Fibroblast of skin of right quadriceps (primary cell): ENCODE measurements around the gene IKBKG.
"Not testable (repeated sequence)": the region's sequence is repeated elsewhere in the genome, so short reads cannot be mapped to it uniquely, and the experiment has no call there.

Experiments
- DNase-seq: peaks from one replicate; pipeline ENCODE4 v3.0.0-alpha.2; 2013

Gene IKBKG, protein sequence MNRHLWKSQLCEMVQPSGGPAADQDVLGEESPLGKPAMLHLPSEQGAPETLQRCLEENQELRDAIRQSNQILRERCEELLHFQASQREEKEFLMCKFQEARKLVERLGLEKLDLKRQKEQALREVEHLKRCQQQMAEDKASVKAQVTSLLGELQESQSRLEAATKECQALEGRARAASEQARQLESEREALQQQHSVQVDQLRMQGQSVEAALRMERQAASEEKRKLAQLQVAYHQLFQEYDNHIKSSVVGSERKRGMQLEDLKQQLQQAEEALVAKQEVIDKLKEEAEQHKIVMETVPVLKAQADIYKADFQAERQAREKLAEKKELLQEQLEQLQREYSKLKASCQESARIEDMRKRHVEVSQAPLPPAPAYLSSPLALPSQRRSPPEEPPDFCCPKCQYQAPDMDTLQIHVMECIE

GRCh38 chrX:154547245-154548027 lies at the start of gene IKBKG:
IKBKG (plus strand) TSS chrX:154547620; CDS start chrX:154552003, 4,383 bp downstream.
- peak; percentile 91 for DNase-seq

DNA sequence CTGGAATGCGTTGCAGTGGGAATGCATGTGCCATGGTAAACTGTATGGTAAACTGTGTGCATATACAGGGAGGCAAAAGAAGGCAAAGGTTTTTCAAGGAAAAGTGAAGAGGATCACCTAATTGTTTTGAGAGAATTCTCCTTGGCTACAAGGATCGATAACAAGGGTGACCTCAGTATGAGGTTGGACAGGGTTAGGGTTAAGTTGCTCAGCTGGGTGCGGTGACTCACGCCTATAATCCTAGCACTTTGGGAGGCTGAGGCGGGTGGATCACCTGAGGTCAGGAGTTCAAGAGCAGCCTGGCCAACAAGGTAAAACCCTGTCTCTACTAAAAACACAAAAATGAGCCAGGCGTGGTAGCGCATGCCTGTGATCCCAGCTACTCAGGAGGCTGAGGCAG lies 46.0 kb upstream of the IKBKG start:
- not testable (repeated sequence) for DNase-seq

GRCh38 chrX:154502098-154502497 lies 45.3 kb upstream of the IKBKG start:
- no peak for DNase-seq

GRCh38 chrX:154502989-154503388 lies 44.4 kb upstream of the IKBKG start:
- DNase-seq = no peak

DNA sequence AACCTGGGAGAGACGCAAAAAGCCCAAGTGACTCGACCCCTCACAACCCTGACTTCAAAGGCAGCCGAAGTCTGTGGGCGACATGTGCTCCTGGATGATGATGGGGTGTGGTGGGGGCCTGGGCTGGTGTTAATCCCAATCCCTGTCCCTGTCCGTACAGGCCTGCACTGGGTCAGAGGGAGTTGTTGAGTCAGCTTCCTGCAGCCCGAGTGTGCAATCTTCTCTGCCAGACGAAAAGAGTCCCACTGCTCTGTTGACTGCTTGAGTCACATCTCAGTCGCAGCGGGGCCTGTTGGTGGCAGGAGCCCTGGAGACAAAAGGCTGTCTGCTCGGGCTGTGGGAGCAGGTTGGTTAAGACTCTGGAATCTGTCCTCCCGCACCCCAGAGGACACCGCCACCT lies 41.7 kb upstream of the IKBKG start:
- DNase-seq = peak; percentile 44

GRCh38 chrX:154506483-154507332 lies 40.7 kb upstream of the IKBKG start:
- DNase-seq = no peak

DNA sequence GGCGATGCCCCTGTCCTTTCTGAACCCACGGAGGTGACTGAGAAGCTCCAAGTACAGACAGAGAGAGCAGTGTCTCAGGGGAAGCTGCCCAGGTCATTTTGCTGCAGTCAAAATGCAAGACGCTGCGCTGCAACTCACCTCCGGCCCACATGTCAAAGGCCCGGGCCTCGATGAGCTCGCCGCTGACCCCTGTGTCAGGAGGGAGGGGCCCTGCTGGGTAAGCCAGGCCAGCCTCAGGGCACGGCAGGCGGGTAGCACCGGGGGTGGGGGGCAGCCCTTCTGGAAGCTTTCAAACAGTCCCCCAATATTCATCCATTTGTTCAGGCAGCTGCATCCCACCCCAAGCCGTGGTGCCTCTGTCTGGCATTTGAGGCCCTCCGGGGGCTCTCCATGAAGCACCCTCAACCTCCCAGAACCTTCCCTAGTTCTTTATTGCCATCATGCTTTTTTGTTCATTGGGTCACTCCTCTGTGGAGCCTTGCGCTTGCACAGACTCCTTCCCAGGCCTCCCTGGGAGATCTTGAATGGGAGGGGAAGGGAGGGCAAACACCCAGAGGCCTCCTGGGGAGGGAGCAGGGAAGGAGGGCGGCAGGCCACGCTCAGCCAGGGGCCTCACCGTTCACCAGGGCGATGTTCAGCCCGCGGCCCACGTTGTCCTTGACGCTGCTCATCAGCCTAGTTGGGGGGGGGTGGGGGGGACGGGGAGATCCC lies 39.6 kb upstream of the IKBKG start:
- no peak for DNase-seq

DNA sequence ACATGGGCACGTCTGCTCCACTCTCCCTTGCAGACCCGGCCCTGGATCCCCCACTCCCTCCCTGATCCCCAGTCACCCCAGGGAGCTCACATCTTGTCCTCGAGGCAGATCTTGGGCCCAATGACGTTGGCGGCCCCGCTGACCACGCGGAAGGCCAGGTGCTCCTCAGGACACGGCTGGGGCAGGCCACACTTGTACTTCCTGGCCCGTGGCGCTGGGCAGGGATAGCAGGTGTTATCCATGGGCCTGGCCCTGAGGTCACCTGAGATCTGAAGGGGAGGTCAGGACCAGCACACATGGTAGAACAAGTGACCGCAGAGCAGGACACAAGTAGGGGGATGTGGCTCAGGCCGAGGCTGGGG lies 39.1 kb upstream of the IKBKG start:
- DNase-seq = no peak

DNA sequence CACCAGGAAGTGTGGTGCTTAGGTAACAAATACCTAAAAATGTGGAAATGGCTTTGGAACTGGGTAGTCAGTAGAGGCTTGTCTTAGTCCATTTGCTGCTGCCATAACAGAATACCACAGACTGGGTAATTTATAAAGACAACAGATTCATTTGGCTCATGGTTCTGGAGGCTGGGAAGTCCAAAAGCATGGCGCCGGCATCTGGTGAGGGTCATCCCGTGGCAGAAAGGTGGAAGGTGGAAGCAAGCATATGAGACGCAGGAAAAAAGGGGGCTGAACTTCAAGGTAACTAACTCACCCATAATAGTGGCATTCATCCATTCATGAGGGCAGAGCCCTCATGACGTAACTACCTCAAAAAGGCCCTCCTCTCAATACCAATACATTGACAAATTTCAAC lies 38.0 kb upstream of the IKBKG start:
- no peak for DNase-seq

DNA sequence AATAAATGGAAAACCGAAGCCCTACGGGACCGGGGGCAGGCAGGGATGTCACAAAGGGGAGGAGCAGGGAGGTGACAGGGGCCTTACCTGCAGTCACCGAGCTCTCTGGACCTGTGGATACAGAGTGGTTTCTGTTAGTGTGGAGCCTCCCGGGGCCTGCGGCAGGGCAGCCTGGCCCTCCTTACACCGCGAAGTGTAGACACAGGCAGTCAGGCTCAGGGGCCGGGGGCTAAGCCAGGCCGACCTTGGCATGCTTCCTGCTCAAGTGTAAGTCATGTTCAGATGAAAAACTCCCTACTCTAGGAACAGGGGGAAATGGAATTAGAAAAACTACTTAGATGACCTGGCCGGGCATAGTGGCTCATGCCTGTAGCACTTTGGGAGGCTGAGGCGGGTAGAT lies 35.7 kb upstream of the IKBKG start:
- DNase-seq = no peak

DNA sequence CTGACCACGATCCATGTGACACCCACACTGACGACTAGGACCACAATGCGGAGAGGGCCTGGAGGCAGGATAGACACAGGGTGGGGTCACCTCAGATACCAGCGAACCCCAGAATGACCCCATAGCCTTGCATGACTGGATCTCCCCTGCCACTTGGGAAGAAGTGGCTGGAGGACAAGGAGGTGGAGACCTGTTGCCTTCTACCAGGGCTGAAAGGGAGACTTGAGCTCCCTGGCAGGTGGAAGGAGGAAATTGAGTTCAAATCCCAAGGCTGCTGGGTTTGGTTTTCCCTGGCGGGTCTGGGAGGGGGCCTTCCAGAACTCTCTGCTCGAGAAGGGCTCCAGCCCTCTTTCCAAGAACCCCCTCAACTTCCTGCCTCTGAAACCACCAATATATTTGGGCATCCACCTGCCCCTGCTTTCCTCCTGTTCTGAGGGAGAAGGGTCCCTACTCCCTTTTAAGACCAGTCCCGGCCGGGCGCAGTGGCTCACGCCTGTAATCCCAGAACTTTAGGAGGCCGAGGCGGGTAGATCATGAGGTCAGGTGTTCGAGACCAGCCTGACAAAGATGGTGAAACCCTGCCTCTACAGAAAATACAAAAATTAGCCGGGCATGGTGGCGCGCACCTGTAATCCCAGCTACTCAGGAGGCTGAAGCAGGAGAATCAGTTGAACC lies 34.4 kb upstream of the IKBKG start:
- DNase-seq = no peak

DNA sequence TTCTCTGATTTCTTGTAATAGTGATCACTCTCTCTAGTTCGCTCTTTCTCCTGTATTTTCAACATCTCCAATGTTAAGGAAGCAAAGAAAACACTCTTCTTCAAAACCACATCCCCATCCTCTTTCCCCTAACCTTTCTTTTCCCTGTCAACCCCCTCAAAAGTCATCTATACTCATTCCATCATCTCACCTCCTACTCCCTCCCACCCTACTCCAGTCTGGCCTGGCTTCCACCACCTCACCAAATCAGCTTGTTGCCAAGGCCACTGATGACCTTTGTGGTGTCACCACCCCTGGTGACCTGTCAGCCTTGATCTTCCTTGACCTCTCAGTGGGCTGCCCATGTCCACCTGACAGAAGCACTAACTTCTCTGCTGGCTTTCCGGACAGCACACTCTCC lies 33.7 kb upstream of the IKBKG start:
- DNase-seq = no peak

DNA sequence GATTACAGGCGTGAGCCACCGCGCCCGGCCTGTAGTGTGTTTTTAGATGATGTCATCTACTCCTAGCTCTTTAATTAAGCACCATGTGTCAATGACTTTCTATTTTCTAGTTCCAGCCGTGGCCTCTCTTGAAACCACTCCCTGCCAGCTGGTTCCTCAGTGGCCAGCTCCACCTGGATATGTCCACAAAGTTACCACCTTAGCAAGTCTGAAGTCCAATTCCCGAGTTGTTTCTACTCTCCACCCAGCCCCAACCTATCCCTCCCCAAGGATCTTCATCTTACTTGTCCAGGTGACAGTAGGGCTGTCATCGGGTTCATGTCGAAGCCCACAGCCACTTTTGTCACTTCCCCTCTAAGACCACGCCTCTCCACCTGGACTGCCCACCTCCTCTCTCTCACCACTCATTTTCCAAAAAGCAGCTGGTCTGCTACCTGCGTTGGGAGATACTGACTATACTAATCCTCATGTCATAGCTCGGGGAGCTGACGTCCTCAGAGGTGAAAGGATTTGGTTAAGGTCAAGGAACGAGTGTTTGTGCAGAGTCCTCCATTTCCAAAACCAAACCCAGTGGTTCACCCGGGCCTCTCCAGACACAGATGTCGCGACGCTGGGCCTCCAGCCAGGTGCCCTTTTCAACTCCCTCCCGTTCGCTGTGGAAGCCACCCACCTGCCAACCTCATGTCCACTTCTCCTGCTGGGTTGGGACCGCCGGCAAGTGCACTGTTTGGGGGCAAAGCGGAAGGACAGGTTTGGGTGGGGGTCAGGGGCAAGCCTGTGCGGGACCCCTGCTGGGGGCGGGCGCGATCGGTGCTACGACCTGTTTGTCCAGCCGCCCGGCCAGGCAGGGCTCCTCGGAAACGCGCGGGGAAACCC lies 32.1 kb upstream of the IKBKG start:
- no peak for DNase-seq

DNA sequence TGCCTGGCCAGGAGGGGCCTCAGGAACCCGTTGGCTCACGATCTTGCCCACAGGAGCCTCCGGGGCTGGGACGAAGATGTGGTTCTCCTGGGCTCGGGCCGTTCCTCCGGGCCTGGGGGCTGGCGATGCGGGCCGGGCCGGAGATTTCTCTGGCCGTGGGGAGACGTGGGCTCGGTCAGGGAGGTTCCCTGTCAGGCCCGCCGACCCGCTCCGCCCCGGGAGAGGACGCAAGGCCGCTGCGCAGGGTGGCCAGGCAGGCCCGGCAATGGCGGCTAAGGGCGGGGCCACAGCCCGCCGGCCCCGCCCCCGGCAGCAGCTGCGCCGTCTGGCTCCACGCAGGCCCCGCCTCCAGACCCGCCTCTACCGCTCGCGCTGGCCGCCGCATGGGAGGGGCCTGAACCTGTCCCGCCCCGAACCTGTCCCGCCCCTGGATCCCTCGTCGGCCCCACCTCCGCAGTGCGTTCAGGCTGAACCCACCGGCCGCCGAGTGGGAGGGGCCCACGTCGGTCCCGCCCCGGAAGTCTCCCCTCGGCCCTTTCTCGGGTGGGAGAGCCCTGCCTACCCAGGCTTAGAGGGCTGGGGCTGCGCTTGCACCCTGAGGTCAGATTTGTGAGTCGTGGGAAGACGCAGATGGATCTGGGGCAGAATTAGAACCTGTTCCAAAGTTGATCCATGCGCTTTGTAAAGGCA lies 31.3 kb upstream of the IKBKG start, which contains the start of gene FAM3A:
Gene FAM3A (minus strand): TSS at position 267 of the 690 bp plus-strand sequence. CDS start 460 bp downstream, outside the sequence.
- peak; percentile 86 for DNase-seq

GRCh38 chrX:154516656-154517100 lies 30.7 kb upstream of the IKBKG start:
- DNase-seq = peak; percentile 48

DNA sequence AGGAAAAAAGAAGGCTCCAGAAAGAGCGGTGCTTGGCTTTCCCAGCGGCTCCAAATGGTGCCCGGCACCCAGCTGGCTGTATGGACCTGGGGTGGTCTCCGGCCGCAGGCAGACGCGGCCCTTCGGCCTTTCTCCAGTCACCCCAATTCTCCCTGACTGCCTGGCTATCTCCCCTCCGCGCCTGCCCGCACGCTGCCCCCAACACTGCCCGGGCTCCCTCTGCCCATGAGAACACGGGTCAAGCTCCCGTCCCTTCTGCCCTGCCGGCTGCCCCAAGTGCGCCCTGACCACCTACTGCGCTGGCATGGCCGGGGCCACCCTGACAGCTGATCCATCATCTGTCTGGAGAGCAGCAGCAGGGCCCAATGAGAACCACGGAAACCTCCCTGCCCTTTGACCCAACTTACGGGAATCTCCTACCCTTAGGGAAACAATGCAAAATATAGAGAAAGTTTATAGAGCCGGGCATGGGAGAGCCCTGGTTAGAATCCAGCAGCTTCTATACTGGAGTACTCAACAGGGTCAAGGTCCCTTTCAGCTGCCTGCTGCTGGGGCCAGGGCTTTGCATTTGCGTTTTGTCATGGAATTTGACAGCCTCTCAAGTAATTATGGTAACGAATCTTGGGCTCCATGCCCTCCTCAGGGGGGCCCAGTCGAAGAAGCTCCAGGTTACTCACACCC lies 30.2 kb upstream of the IKBKG start:
- DNase-seq = no peak

GRCh38 chrX:154519389-154519788 lies 28.0 kb upstream of the IKBKG start:
- no peak for DNase-seq

- DNase-seq = no peak
These were observed 21.6 kb upstream of the IKBKG start for GRCh38 chrX:154525606-154526490.
